SU-DHL-6 (cell line): ENCODE measurements around the gene LRRC7.

Experiments
- H2AFZ ChIP-seq: fragments of 200-600 bp; sonication (generic); 2 replicates; pipeline ENCODE4 v1.6.1; 2014; ENCODE audit warnings: low read depth, mild to moderate bottlenecking, moderate library complexity, mixed read lengths, antibody characterized with exemption, low read length; ENCODE audit not compliant: severe bottlenecking
- H3F3A ChIP-seq: fragments of 200-600 bp; shearing (Covaris generic); 2 replicates; pipeline ENCODE4 v1.6.0; 2016; ENCODE audit warnings: antibody characterized with exemption, mild to moderate bottlenecking; ENCODE audit not compliant: insufficient read depth
- H3K27ac ChIP-seq: fragments of 200-600 bp; sonication (generic); 2 replicates; pipeline ENCODE4 v1.5.1; 2016; ENCODE audit warnings: low read depth, mild to moderate bottlenecking, low read length, moderate library complexity, mixed read lengths
- H3K27me3 ChIP-seq: fragments of 200-600 bp; sonication (generic), shearing (Covaris generic); 2 replicates; pipeline ENCODE4 v1.6.0; 2014; ENCODE audit warnings: mild to moderate bottlenecking, low read length
- H3K36me3 ChIP-seq: fragments of 200-600 bp; sonication (generic); 2 replicates; pipeline ENCODE4 v1.6.1; 2014; ENCODE audit warnings: mild to moderate bottlenecking, low read length, mixed read lengths
- H3K4me2 ChIP-seq: fragments of 300-600, 200-600 bp; shearing (Covaris generic), sonication (generic); 2 replicates; pipeline ENCODE4 v1.6.0; 2014; ENCODE audit warnings: low read length, low read depth, mild to moderate bottlenecking; ENCODE audit not compliant: poor library complexity, severe bottlenecking
- H3K4me3 ChIP-seq: fragments of 200-600 bp; sonication (generic); 2 replicates; pipeline ENCODE4 v1.5.1; 2014; ENCODE audit warnings: antibody characterized with exemption, low read length, mild to moderate bottlenecking, mixed read lengths; ENCODE audit not compliant: insufficient read depth, poor library complexity, severe bottlenecking
- H3K79me2 ChIP-seq: fragments of 200-600 bp; sonication (generic); 2 replicates; pipeline ENCODE4 v1.6.1; 2014; ENCODE audit warnings: mild to moderate bottlenecking, low read length, moderate library complexity; ENCODE audit not compliant: insufficient read depth
- H3K9ac ChIP-seq: fragments of 200-600 bp; sonication (generic); 2 replicates; pipeline ENCODE4 v1.7.0; 2014; ENCODE audit warnings: mild to moderate bottlenecking, low read length
- H3K9me2 ChIP-seq: fragments of 200-600 bp; sonication (generic); replicated peaks from 2 replicates; pipeline ENCODE4 v1.6.1; 2014; ENCODE audit warnings: low read length; ENCODE audit not compliant: insufficient read depth
- H3K9me3 ChIP-seq: fragments of 200-600 bp; sonication (generic); 2 replicates; pipeline ENCODE4 v1.6.1; 2014; ENCODE audit warnings: low read length, mixed read lengths; ENCODE audit not compliant: insufficient read depth
- H4K20me1 ChIP-seq: fragments of 200-600 bp; sonication (generic); 2 replicates; pipeline ENCODE4 v1.6.1; 2014; ENCODE audit warnings: low read depth, mild to moderate bottlenecking, antibody characterized with exemption, low read length, moderate library complexity, mixed read lengths
- CTCF ChIP-seq: fragments of 200-600 bp; sonication (generic); IDR thresholded peaks from one replicate; pipeline ENCODE4 v1.5.1; 2017; ENCODE audit warnings: antibody characterized with exemption, mild to moderate bottlenecking, low read length, moderate library complexity; ENCODE audit not compliant: insufficient read depth, poor library complexity, severe bottlenecking
- EZH2phosphoT487 ChIP-seq: fragments of 200-600 bp; sonication (generic), shearing (Covaris generic); conservative IDR thresholded peaks from 2 replicates; pipeline ENCODE4 v1.6.1; 2018; ENCODE audit warnings: mild to moderate bottlenecking, antibody characterized with exemption, low read length, moderate library complexity, mixed read lengths

LRRC7 gene

DNA sequence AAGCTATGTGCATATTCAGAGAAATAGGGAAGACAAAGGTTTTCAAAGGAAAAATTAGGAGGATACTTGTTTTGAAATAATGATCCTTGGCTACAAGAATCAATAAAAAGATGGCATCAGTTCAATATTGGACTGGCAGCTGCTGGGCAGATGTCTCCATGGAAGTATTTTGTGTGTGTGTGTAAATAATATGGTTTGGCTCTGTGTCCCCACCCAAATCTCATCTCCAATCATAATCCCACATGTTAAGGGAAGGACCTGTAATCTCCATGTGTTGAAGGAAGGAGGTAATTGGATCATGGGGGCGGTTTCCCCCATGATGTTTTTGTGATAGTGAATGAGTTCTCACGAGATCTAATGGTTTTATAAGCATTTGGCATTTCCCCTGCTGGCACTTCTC is 40.4 kb upstream of the LRRC7 start:
- no peak for TF ChIP-seq CTCF
- no peak for TF ChIP-seq EZH2phosphoT487
- H3K36me3 ChIP-seq, result no peaks in the 10 kb centered on the region
- H3K79me2 ChIP-seq, result no peaks in the 10 kb centered on the region
- no peaks in the 10 kb centered on the region for H3K9me3 ChIP-seq
- H3K4me2 ChIP-seq, result no peak overlapping the region
- no peak overlapping the region for H3K27ac ChIP-seq
- H3K9ac ChIP-seq, result no peak overlapping the region
- no peak overlapping the region for H2AFZ ChIP-seq
- no peaks in the 10 kb centered on the region for H3K9me2 ChIP-seq
- no peaks in the 10 kb centered on the region for H4K20me1 ChIP-seq
- no peaks in the 10 kb centered on the region for H3K27me3 ChIP-seq
- no peaks in the 10 kb centered on the region for H3F3A ChIP-seq
- no peak overlapping the region for H3K4me3 ChIP-seq

DNA sequence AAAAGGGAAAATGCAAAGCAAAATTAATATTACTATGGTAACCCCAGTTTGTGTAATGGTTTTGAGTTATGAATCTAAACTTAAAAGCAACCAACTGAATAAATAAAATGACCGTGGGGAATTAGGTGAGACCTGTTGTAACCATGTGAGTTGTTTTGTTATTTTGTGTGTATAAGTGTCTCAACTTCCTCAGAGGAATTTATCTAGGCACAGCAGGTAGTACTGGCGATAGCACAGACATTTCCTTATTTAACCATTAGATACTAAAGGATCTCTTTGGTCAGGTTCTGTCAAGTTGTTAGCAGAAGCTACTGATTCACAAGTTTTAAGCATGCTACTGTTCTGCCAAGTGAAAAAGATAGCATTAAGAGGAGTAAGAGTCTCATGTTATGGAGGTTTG is 39.3 kb upstream of the LRRC7 start:
- TF ChIP-seq EZH2phosphoT487 (no peak), CTCF (no peak)
- no peak overlapping the region for H3K9ac ChIP-seq

GRCh38 chr1:69533343-69533742 is 34.4 kb upstream of the LRRC7 start:
- Histone ChIP-seq H3K4me3 (no peak overlapping the region), H3K9me3 (no peaks in the 10 kb centered on the region), H4K20me1 (no peaks in the 10 kb centered on the region), H3K27me3 (no peaks in the 10 kb centered on the region), H3K4me2 (no peak overlapping the region), H3K79me2 (no peaks in the 10 kb centered on the region), H3K9me2 (no peaks in the 10 kb centered on the region), H3K9ac (no peak overlapping the region), H3K36me3 (no peaks in the 10 kb centered on the region), H2AFZ (no peak overlapping the region), H3K27ac (no peak overlapping the region), H3F3A (no peaks in the 10 kb centered on the region)
- TF ChIP-seq EZH2phosphoT487, result no peak
- TF ChIP-seq CTCF, result no peak

More for the DNA sequence above, 39.3 kb upstream of the LRRC7 start:
- no peaks in the 10 kb centered on the region for H3K9me3 ChIP-seq
- no peak overlapping the region for H3K4me3 ChIP-seq
- H2AFZ ChIP-seq, result no peak overlapping the region
- H3K4me2 ChIP-seq, result no peak overlapping the region
- H3K36me3 ChIP-seq, result no peaks in the 10 kb centered on the region
- no peak overlapping the region for H3K27ac ChIP-seq
- H4K20me1 ChIP-seq, result no peaks in the 10 kb centered on the region
- no peaks in the 10 kb centered on the region for H3F3A ChIP-seq
- H3K79me2 ChIP-seq, result no peaks in the 10 kb centered on the region
- no peaks in the 10 kb centered on the region for H3K27me3 ChIP-seq
- no peaks in the 10 kb centered on the region for H3K9me2 ChIP-seq

DNA sequence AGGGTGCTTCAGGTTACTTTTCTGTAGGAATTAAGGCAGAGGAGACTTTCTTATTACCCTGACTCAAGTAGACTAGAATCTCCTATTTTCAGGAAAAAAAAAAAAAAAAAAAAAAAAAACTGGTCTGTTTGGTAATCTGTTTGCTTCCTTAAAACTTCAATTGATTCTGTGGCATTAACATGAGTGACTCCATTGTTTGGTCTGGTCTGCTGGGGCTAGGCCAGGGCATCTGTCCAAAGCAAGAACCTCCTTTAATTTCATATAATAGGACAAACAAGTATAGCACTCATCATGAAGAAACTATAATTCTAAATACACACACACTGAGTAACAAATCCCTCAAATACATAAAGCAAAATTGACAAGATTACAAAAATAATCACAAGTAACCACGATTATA is 32.9 kb upstream of the LRRC7 start:
- Histone ChIP-seq H3F3A (no peaks in the 10 kb centered on the region), H3K79me2 (no peaks in the 10 kb centered on the region), H2AFZ (no peak overlapping the region), H3K36me3 (no peaks in the 10 kb centered on the region), H3K9me3 (no peaks in the 10 kb centered on the region), H3K9me2 (no peaks in the 10 kb centered on the region), H3K4me3 (no peak overlapping the region), H3K27me3 (no peaks in the 10 kb centered on the region), H3K9ac (no peak overlapping the region), H3K4me2 (no peak overlapping the region), H3K27ac (no peak overlapping the region), H4K20me1 (no peaks in the 10 kb centered on the region)
- TF ChIP-seq EZH2phosphoT487 (no peak), CTCF (no peak)
